Endometrial microvascular endothelial cells (primary cell): Measurements from ENCODE around the gene TTPAL. TPM values are rescaled to one million over a fixed set of nuclear protein-coding genes. Genes with fewer than 3 reads are reported as not detected.

Experiments used
- in situ Hi-C: cut with HindIII; loops from 2 replicates; pipeline ENCODE4 v1.10.0; 2017; ENCODE audit warnings: low sequenced_read_pairs, low pct_unique_long_range_greater_than_20kb; ENCODE audit errors: inconsistent ontology term
- total RNA-seq: library from RNA; depleted of rRNA; stranded (reverse); fragments of >200 nt; gene quantifications from one replicate; pipeline ENCODE4 v1.2.3, GENCODE V29; 2015; ENCODE audit errors: inconsistent ontology term

The TTPAL gene
- total RNA-seq, 1 donor from 2014 or later: 4.6 TPM

DNA sequence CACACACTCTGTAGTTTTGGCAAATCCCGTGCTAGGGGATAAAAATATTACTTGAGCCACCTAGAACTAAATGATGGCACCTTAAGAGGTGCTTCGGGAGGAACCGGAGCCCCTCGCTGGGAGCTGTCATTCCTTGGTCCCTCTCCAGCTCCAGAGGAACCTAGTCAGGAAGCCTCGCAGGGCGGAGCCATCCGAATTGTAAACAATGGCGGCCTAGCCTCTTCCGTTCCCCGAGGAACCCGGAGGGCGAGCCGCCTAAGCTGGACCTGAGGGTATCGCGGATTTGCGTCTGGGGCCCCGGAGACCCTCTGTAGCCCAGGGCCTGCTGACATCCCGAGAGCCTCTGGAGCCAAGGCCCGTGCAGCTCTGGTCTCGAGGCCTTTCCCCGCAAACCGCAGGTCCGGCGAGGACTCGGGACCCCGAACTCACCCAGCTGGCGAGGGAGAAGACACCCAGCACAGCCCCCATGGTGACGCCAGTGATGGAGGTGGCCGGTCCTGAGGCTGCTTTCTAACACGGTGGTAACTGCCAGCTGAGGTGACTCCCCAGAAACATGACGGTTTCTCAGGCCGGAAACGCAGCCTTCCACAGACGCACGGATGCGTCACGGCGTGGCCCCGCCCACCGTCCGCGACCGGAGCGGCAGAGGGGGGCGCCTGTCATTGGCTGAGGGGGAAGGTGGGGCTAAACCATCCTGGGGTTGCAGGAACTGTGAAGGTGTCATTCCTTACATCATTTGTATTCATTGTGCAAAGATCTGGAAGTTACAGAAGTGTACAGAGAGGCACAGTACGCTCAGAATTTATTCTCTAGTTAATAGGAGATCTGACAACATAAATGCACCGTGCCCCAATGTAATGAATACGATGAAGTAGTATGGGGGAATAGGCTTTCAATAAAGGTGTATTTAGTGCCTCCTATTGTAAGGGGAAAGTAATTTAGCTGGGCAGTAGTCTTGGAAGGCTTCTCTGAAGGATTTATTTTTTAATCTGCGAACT is 46.1 kb downstream of the TTPAL start, which contains the start of gene SERINC3:
SERINC3 (minus strand) TSS at position 587 of the 998 bp plus-strand sequence; CDS start at position 468, 119 bp downstream.
- in situ Hi-C loops: no loop called here

DNA sequence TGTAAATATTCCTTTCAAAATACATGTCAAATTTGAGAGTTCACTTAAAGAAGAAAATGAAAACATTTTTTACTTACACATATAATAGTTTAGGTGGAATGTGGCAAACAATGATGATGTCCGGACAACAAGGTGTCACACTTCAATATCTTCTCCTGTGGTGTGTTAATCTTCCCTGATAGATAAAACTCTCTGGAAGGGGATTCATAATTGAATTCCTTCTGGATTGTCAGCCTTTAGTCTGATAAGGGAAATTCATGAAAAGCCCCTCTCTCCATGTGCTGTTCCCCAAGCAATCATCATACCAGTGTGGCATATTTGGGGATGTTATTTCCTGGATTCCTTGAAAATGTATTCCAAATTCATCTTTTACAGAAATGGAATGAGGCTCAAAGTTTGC is 47.2 kb downstream of the TTPAL start:
- in situ Hi-C loops: no loop called here

DNA sequence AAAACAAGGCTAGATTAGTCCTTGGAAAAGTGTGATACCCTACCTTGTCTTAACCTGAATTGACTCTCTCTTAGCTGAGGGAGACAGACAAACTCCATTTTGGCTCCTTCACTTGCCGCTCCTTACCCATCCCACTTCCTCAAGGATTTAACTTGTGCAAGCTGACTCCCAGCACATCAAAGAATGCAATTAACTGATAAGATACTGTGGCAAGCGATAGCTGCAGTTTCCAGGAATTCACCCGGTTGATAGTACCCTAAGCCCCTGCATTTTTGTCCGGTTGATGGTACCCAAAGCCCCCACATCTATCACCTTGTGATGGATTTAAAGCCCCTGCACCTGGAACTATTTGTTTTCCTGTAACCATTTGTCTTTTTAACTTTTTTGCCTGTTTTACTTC is 48.1 kb downstream of the TTPAL start:
- in situ Hi-C loops: no loop called here

DNA sequence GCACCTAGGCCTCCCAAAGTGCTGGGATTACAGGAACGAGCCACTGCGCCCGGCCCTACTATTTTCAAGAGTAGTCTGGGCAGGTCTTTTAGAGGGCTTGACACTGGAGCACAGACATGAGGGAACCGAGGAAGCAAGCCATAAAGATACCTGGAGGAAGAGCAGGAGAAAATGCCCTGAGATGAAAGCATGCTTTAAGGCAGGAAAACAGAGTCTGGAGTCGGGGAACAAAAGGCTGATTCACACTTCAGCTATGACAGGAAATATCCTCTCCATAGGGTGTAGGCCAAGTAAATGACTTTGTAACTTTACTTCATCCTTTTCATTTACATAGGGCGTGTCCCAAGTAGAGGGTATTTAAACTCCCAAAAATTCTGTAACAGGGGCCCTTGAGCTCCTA is 50.5 kb downstream of the TTPAL start:
- in situ Hi-C loops: no loop called here

DNA sequence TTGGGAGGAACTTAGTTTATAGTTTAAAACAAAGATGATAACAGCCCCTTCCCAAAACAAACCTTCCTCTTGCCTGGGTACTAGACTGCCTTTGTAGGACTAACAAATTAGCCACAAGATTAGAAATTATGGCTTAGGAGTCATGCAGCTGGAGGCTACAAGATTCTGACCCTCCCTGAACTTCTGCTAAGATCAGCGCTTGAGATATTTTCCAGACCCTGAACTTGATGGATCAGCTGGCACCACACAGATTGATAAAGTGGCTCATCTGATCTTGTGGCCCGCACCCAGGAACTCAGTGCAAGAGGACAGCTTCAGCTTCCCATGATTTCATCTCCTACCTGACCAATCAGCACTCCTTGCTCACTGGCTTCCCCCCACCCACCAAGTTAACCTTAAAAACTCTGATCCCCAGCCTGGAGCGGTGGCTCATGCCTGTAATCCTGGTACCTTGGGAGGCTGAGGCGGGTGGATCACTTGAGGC is 52.1 kb downstream of the TTPAL start:
- in situ Hi-C loops: no loop called here

DNA sequence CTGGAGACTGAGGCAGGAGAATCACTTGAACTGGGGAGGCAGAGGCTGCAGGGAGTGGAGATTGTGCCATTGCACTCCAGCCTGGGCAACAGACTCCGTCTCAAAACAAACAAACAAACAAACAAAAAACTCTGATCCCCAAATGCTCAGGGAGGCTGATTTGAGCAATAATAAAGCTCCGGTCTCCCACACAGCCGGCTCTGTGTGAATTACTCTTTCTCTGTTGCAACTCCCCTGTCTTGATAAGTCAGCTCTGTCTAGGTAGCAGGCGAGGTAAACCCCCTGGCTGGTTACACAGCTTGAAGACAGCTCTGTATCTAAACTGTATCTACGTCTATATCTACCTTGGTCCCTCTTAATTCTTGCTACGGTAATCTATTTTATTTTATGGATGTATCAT is 52.6 kb downstream of the TTPAL start:
- in situ Hi-C loops: no loop called here

DNA sequence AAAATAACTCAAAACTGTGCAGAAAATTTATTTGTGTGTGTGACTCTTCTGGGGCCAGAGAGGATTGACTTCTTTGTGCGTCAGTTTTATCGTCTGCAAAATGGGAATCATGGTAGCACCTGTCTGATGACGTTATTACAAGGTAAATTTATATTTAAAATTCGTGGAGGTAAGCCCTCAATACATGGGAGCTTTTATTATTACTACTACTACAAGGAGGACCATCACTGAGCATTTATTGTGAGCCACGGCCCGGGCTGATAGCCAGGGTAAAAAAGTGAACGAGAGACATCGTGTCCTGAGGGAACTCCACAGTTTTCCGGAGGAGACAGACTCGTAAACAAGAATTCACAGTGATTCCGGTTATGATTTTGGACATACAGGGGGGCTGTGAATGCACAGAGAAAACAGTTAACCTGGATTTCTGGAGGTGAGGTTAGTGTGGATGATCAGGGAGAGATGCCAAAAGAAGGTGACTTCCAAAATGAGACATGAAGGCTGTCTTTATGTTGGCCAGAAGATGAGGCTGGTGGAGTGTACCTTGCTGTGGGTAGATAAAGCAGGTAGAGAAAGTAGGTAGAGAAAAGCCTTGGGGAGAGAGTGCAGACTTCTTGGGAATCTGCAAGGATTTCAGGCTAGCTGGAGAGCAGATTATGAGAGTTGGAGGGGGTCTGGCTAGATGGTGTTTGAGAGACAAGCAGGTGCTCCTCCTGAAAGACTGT is 56.7 kb downstream of the TTPAL start:
- in situ Hi-C loops: no loop called here

DNA sequence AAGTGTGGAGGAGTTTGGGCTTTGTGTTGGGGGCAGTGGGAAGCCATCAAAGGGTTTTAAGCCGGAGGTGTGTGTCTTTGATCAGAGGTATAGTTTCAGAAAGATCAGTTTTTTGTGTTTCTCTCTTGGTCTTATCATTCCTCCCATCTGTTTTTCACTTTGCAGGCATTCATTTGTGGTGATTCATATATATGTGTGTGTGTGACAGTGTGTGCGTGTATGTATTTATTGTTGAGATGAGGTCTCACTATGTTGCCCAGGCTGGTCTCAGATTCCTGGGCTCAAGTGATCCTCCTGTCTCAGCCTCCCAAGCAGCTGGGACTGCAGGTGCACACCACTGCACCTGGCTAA is 57.3 kb downstream of the TTPAL start:
- in situ Hi-C loops: no loop called here

DNA sequence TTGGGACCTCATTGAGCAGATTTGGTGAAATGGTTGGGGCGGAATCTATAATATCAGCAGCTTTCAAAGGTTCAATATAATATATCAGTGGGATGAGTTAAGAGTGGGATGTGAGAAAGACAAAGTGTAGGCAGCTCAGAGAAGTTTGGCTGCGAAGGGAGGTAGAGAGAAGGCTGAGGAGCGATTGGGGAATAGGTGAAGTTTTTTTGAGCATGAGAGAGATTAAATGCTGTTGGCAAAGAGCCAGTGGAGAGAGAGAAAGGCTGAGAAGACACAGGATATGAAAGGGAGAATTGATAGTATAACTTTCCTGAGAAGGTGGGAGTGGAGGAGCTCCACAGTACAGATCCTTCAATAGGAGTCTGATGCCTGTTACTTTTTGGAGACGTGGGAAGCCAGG is 58.3 kb downstream of the TTPAL start:
- in situ Hi-C loops: no loop called here

DNA sequence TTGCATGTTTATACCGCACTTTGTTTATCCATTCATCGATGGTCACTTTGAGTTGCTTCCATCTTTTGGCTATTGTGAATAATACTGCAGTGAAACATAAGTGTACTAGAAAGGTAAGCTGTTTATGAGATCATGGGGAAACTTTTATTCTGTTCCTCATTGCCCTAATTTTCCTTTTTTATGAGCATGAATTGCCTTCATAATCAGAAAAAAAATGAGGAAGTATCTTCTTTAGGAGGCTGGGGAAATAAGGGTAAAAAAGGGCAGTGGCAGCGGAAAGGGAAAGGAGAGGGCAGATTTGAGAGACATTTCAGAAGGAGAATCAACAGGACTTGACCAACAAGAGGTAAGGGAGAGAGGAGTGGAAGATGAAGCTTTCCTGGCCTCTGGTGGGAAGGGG is 60.5 kb downstream of the TTPAL start:
- in situ Hi-C loops: no loop called here

DNA sequence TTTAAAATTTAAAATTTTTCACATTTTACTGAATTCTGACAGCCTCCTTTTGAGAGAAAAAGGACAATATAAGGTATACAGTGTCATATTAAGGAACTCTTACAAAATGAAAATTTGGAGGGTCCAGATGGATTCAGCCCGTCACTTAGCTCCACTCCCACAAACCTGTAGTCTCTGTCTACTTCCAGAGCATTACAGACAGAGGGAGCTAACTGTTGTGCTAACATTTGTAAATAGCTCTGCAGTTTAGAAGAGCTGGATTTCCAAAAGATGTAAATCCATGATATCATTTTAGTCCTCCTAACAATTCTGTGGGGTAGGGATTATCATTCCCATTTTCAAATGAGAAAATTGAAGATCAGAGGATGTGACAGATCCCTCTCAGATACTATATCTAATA is 62.3 kb downstream of the TTPAL start:
- in situ Hi-C loops: no loop called here

DNA sequence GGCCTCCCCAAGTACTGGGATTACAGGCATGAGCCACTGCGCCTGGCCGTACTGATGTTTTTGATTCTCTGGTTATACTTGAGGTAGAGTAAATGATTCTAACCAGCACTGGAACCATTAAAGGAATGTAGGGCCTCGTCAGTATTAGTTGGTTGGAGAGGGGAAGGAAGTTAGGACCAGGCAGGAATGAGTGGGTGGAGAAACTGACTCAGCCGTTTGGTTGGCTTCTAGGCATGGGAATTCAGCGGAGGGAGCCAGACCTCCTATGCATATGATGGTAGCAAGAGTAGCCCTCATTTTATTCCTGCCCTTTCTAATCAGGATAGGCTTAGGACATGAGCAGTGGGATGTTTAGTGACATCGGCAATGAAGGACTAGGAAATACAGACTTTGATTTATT is 65.2 kb downstream of the TTPAL start:
- in situ Hi-C loops: no loop called here

DNA sequence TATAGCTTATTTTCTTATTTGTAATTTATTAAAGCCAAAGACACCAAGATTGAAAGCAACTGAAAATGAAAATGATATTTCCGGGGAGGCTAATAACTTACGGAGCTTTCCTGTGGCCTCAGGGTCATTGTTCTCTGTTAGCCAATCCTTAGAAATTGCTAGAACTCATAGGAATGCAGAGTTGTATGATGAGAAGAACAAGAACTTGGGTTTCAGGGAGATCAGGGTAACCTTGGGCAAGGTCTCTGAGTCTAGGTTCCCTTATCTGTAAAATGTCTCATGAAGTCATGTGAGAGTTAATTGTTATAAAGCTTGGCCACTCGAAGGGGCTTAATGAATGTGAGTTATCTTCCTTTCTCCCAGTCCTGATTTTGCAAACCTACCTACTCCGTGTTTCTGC is 66.3 kb downstream of the TTPAL start:
- in situ Hi-C loops: no loop called here

DNA sequence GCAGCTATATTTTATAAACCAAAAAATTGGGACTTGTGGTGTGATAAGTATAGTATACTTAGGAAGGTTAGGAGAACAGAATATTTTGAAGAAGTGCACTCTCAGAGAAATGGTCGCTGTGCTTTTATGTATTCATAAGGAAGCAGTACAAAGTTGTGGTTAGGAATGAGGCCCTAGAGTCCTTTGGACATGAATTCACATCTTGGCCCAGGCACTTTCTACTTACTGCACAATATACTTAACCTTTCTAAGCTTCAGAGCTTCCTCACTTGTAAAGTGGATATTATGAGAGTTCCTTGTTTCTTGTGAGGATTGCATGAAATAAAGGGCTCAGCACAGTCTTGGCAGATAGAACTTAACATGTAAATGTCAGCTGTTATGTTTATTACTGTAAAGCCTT is 67.2 kb downstream of the TTPAL start:
- in situ Hi-C loops: no loop called here

DNA sequence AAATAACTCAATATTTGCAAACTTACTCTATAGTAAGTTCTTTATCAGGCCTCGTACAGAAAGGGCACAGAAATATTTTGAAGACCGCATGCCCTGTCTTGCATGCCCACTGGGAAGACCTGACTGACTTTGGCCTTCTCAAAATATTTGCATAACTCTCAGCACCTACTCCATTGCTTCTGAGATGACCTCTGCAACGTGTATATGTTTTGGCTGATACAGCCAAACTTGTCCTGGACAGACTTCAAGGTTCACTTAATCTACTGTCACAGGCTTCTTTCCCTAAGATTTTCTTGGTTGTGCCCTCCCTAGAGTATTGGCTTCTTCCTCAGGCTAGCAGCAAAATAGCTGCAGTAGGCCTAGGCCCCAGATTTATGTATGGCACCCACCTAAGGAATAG is 67.7 kb downstream of the TTPAL start:
- in situ Hi-C loops: no loop called here

Other genes starting within 250 kb of the TTPAL start
- gene GDAP1L1, start 228.6 kb upstream of the TTPAL start, total RNA-seq: not detected
- 9.2 TPM for gene FITM2, start 164.7 kb upstream of the TTPAL start, total RNA-seq
- not detected for gene R3HDML, start 138.8 kb upstream of the TTPAL start, total RNA-seq
- gene HNF4A, start 120.2 kb upstream of the TTPAL start, total RNA-seq: not detected
- gene SERINC3, start 46.2 kb downstream of the TTPAL start, total RNA-seq: 100.0 TPM
- gene PKIG, start 106.7 kb downstream of the TTPAL start, total RNA-seq: 147 TPM
- 6.5 TPM for gene ADA, start 175.8 kb downstream of the TTPAL start, total RNA-seq
- gene CCN5, start 239.5 kb downstream of the TTPAL start, total RNA-seq: not detected